ENCODE measurements around the gene VSIG10.
"Not testable (repeated sequence)": the region's sequence is repeated elsewhere in the genome, so short reads cannot be mapped to it uniquely, and the experiment has no call there.

VSIG10 gene

GRCh38 chr12:118098401-118098800 is 5.4 kb downstream of the VSIG10 start:
- ATAC-seq (replicated peaks) (no peak), DNase-seq (no peak)
- peaks cover 3 to 8% of the 10 kb centered on the region in 2 donors for H3K4me1 Mint-ChIP-seq
- no peaks in the 10 kb centered on the region for H3K9me3 Mint-ChIP-seq
- H3K4me3 Mint-ChIP-seq, result no peak overlapping the region
- H3K36me3 Mint-ChIP-seq, result no peaks in the 10 kb centered on the region
- no peak overlapping the region for H3K27ac Mint-ChIP-seq
- H3K27me3 Mint-ChIP-seq, result peaks cover 0 to 8% of the 10 kb centered on the region in 2 donors

GRCh38 chr12:118094039-118094438 is 9.8 kb downstream of the VSIG10 start:
- H3K27ac Mint-ChIP-seq, result no peak overlapping the region
- H3K27me3 Mint-ChIP-seq, result no peaks in the 10 kb centered on the region
- ATAC-seq (replicated peaks) (no peak), DNase-seq (no peak)
- no peaks in the 10 kb centered on the region for H3K4me1 Mint-ChIP-seq
- H3K4me3 Mint-ChIP-seq, result no peak overlapping the region
- no peaks in the 10 kb centered on the region for H3K36me3 Mint-ChIP-seq
- no peaks in the 10 kb centered on the region for H3K9me3 Mint-ChIP-seq

GRCh38 chr12:118089782-118090181 is 14.0 kb downstream of the VSIG10 start:
- Mint-ChIP-seq H3K36me3 (no peaks in the 10 kb centered on the region), H3K27ac (no peak overlapping the region), H3K4me1 (peaks cover 0 to 3% of the 10 kb centered on the region in 2 donors), H3K27me3 (no peaks in the 10 kb centered on the region), H3K4me3 (no peak overlapping the region), H3K9me3 (no peaks in the 10 kb centered on the region)
- no peak for ATAC-seq (replicated peaks)
- no peak for DNase-seq

GRCh38 chr12:118082161-118082560 is 21.6 kb downstream of the VSIG10 start:
- H3K9me3 Mint-ChIP-seq, result no peaks in the 10 kb centered on the region
- H3K27ac Mint-ChIP-seq, result no peak overlapping the region
- H3K27me3 Mint-ChIP-seq, result no peaks in the 10 kb centered on the region
- no peaks in the 10 kb centered on the region for H3K4me1 Mint-ChIP-seq
- H3K36me3 Mint-ChIP-seq, result peaks cover 0 to 4% of the 10 kb centered on the region in 2 donors
- no peak overlapping the region for H3K4me3 Mint-ChIP-seq
- no peak for DNase-seq
- ATAC-seq (replicated peaks), result no peak

GRCh38 chr12:118081521-118081920 is 22.3 kb downstream of the VSIG10 start:
- H3K27me3 Mint-ChIP-seq; H3K9me3 Mint-ChIP-seq; H3K4me1 Mint-ChIP-seq; ATAC-seq (replicated peaks); H3K4me3 Mint-ChIP-seq; DNase-seq; H3K36me3 Mint-ChIP-seq; H3K27ac Mint-ChIP-seq: not testable (repeated sequence)

- Mint-ChIP-seq H3K4me1 (peaks cover 0 to 4% of the 10 kb centered on the region in 2 donors), H3K36me3 (no peaks in the 10 kb centered on the region), H3K27me3 (no peaks in the 10 kb centered on the region), H3K4me3 (no peak overlapping the region), H3K9me3 (no peaks in the 10 kb centered on the region), H3K27ac (peak overlapping the region; percentile 42)
- ATAC-seq (replicated peaks) (no peak), DNase-seq (no peak)
These were observed 30.0 kb downstream of the VSIG10 start for GRCh38 chr12:118073768-118074167.

GRCh38 chr12:118070650-118071049 is 33.2 kb downstream of the VSIG10 start:
- H3K27me3 Mint-ChIP-seq, result peaks cover 0 to 5% of the 10 kb centered on the region in 2 donors
- peaks cover 12 to 19% of the 10 kb centered on the region in 2 donors for H3K4me1 Mint-ChIP-seq
- ATAC-seq (replicated peaks), result no peak
- no peaks in the 10 kb centered on the region for H3K9me3 Mint-ChIP-seq
- H3K4me3 Mint-ChIP-seq, result no peak overlapping the region
- DNase-seq, result no peak
- peaks cover 0 to 3% of the 10 kb centered on the region in 2 donors for H3K36me3 Mint-ChIP-seq
- no peak overlapping the region for H3K27ac Mint-ChIP-seq

GRCh38 chr12:118068445-118068844 is 35.4 kb downstream of the VSIG10 start:
- H3K36me3 Mint-ChIP-seq, result peaks cover 6 to 7% of the 10 kb centered on the region in 2 donors
- no peak overlapping the region for H3K27ac Mint-ChIP-seq
- H3K9me3 Mint-ChIP-seq, result no peaks in the 10 kb centered on the region
- no peak overlapping the region for H3K4me3 Mint-ChIP-seq
- no peak for ATAC-seq (replicated peaks)
- peaks cover 20 to 40% of the 10 kb centered on the region in 2 donors for H3K4me1 Mint-ChIP-seq
- DNase-seq, result no peak
- H3K27me3 Mint-ChIP-seq, result peaks cover 0 to 5% of the 10 kb centered on the region in 2 donors

- Mint-ChIP-seq H3K4me1 (peaks cover 25 to 52% of the 10 kb centered on the region in 2 donors), H3K27me3 (peaks cover 0 to 5% of the 10 kb centered on the region in 2 donors), H3K9me3 (no peaks in the 10 kb centered on the region), H3K27ac (peak overlapping the region; percentile 88), H3K4me3 (peak overlapping the region; percentile 73 to 75), H3K36me3 (peaks cover 11 to 13% of the 10 kb centered on the region in 2 donors)
- ATAC-seq (replicated peaks) (peak; percentile 68 to 69), DNase-seq (no peak)
These were observed 38.4 kb downstream of the VSIG10 start for GRCh38 chr12:118065380-118065779.

GRCh38 chr12:118064608-118065007 is 39.2 kb downstream of the VSIG10 start:
- Mint-ChIP-seq H3K4me1 (peaks cover 29 to 60% of the 10 kb centered on the region in 2 donors), H3K36me3 (peaks cover 11 to 13% of the 10 kb centered on the region in 2 donors), H3K4me3 (peak overlapping the region; percentile 73 to 75), H3K9me3 (no peaks in the 10 kb centered on the region), H3K27ac (peak overlapping the region; percentile 85), H3K27me3 (peaks cover 0 to 5% of the 10 kb centered on the region in 2 donors)
- DNase-seq (no peak), ATAC-seq (replicated peaks) (peak; percentile 53 to 55)

- peaks cover 34 to 68% of the 10 kb centered on the region in 2 donors for H3K4me1 Mint-ChIP-seq
- peaks cover 0 to 5% of the 10 kb centered on the region in 2 donors for H3K27me3 Mint-ChIP-seq
- no peaks in the 10 kb centered on the region for H3K9me3 Mint-ChIP-seq
- peak overlapping the region; percentile 73 to 75 for H3K4me3 Mint-ChIP-seq
- ATAC-seq (replicated peaks) (no peak), DNase-seq (no peak)
- H3K27ac Mint-ChIP-seq, result peak overlapping the region; percentile 85
- peaks cover 15% of the 10 kb centered on the region in 2 donors for H3K36me3 Mint-ChIP-seq
These were observed 40.0 kb downstream of the VSIG10 start for GRCh38 chr12:118063576-118064391.

GRCh38 chr12:118061873-118062843 is 41.7 kb downstream of the VSIG10 start:
- DNase-seq, result no peak
- Mint-ChIP-seq H3K4me1 (peaks cover 32 to 73% of the 10 kb centered on the region in 2 donors), H3K27me3 (no peaks in the 10 kb centered on the region), H3K27ac (peak overlapping the region; percentile 93), H3K4me3 (peak overlapping the region; percentile 91 to 92), H3K36me3 (peaks cover 19 to 20% of the 10 kb centered on the region in 2 donors), H3K9me3 (no peaks in the 10 kb centered on the region)
- ATAC-seq (replicated peaks), result peak; percentile 6 to 9

GRCh38 chr12:118061011-118061872 is 42.6 kb downstream of the VSIG10 start, which contains the start of gene WSB2:
Gene WSB2, minus strand, starts transcription at chr12:118061179. Its CDS starts 131 bp downstream, at chr12:118061048.
- Mint-ChIP-seq H3K4me1 (peaks cover 30 to 65% of the 10 kb centered on the region in 2 donors), H3K27me3 (no peaks in the 10 kb centered on the region), H3K27ac (peak within 1 kb of the TSS; percentile 93), H3K9me3 (no peaks in the 10 kb centered on the region), H3K36me3 (peaks cover 18 to 23% of the 10 kb centered on the region in 2 donors), H3K4me3 (peak within 1 kb of the TSS; percentile 91 to 92)
- peak; percentile 32 to 44 for ATAC-seq (replicated peaks)
- peak; percentile 35 for DNase-seq
